GM19455 (cell line): Measurements from ENCODE around the gene ZFAND2B.
"Not testable (repeated sequence)": the region's sequence is repeated elsewhere in the genome, so short reads cannot be mapped to it uniquely, and the experiment has no call there.

Experiments
- ATAC-seq: cut with Tn5 transposase; IDR thresholded peaks from one replicate; pipeline ENCODE4 v1.9.1; 2021; ENCODE audit not compliant: unreplicated experiment

The ZFAND2B gene

GRCh38 chr2:219175928-219176817 is 30.4 kb upstream of the ZFAND2B start:
- ATAC-seq, result peak; percentile 25

GRCh38 chr2:219176818-219177551 is 29.6 kb upstream of the ZFAND2B start, which contains the start of gene CNPPD1:
Gene CNPPD1 (minus strand): TSS chr2:219176925. CDS start chr2:219176828, 97 bp downstream.
- ATAC-seq, result peak; percentile 70

- ATAC-seq, result peak; percentile 41
These were observed 28.8 kb upstream of the ZFAND2B start, which contains the start of gene RETREG2 for GRCh38 chr2:219177552-219178376. Gene RETREG2 (plus strand): TSS chr2:219178275. CDS start chr2:219178353, 78 bp downstream.

- peak; percentile 11 for ATAC-seq
These were observed 28.0 kb upstream of the ZFAND2B start for GRCh38 chr2:219178377-219179175.

- ATAC-seq, result no peak
These were observed 26.7 kb upstream of the ZFAND2B start for GRCh38 chr2:219179601-219180465.

GRCh38 chr2:219180961-219181360 is 25.6 kb upstream of the ZFAND2B start:
- no peak for ATAC-seq

GRCh38 chr2:219181531-219181930 is 25.1 kb upstream of the ZFAND2B start:
- ATAC-seq, result no peak

- ATAC-seq, result no peak
These were observed 24.0 kb upstream of the ZFAND2B start for GRCh38 chr2:219182331-219183150.

- no peak for ATAC-seq
These were observed 23.3 kb upstream of the ZFAND2B start for GRCh38 chr2:219183151-219183772.

GRCh38 chr2:219184121-219184520 is 22.5 kb upstream of the ZFAND2B start:
- no peak for ATAC-seq

- no peak for ATAC-seq
These were observed 19.7 kb upstream of the ZFAND2B start for GRCh38 chr2:219186754-219187456.

GRCh38 chr2:219197388-219197787 is 9.2 kb upstream of the ZFAND2B start:
- no peak for ATAC-seq

- ATAC-seq, result no peak
These were observed 7.6 kb upstream of the ZFAND2B start for GRCh38 chr2:219198974-219199373.

GRCh38 chr2:219199470-219200211 is 6.9 kb upstream of the ZFAND2B start:
- ATAC-seq, result no peak

GRCh38 chr2:219200502-219201326 is 5.9 kb upstream of the ZFAND2B start:
- ATAC-seq, result not testable (repeated sequence)

- ATAC-seq, result not testable (repeated sequence)
These were observed 5.3 kb upstream of the ZFAND2B start for GRCh38 chr2:219201331-219201730.
